HG03280 (cell line): ENCODE measurements around the gene CCDC183.
A peak's percentile ranks its signal among the peaks of the same experiment; 100 is the strongest.
"Not testable (repeated sequence)": the region's sequence is repeated elsewhere in the genome, so short reads cannot be mapped to it uniquely, and the experiment has no call there.

Experiments
- ATAC-seq: cut with Tn5 transposase; IDR thresholded peaks from one replicate; pipeline ENCODE4 v1.9.1; 2021; ENCODE audit warnings: mild to moderate bottlenecking, moderate library complexity; ENCODE audit not compliant: unreplicated experiment

Gene CCDC183

GRCh38 chr9:136837146-136837855 is 41.2 kb downstream of the CCDC183 start:
- ATAC-seq, result no peak

GRCh38 chr9:136837856-136838277 is 41.7 kb downstream of the CCDC183 start:
- not testable (repeated sequence) for ATAC-seq

DNA sequence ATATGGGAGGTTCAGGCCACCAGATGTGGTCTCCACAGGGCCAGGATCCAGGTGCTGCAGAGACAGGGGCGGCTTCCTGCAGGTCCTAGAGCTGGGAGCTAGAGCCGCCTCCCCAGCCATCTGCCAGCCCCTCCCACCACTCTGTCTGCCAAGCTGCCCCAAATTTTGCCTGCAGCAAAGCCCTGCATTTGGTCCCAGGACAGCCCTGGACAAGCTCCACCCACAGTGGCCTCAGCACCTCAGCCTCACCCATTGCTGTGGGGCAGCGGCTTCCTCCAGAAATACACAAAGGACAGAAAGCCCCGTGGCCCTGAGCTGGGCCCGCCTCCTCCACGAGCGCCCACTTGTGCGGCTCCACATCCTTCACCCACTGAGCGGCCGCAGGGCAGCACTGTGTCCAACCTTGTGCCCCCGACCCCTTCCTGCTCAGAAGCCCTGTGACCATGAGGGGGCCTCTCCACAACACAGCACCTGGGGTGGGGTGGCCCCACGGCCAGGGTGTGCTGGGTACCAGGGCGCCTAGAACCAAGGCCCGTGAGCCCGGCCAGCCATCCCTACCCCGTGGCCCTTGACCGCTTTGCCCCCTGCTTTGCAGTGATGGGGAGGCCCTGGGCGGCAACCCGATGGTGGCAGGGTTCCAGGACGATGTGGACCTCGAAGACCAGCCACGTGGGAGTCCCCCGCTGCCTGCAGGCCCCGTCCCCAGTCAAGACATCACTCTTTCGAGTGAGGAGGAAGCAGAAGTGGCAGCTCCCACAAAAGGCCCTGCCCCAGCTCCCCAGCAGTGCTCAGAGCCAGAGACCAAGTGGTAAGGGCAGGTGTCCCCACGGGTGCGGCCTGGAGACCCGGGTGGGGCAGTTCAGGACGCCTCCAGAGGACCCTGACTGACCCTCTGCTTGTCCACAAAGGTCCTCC is 42.4 kb downstream of the CCDC183 start:
- ATAC-seq, result no peak

DNA sequence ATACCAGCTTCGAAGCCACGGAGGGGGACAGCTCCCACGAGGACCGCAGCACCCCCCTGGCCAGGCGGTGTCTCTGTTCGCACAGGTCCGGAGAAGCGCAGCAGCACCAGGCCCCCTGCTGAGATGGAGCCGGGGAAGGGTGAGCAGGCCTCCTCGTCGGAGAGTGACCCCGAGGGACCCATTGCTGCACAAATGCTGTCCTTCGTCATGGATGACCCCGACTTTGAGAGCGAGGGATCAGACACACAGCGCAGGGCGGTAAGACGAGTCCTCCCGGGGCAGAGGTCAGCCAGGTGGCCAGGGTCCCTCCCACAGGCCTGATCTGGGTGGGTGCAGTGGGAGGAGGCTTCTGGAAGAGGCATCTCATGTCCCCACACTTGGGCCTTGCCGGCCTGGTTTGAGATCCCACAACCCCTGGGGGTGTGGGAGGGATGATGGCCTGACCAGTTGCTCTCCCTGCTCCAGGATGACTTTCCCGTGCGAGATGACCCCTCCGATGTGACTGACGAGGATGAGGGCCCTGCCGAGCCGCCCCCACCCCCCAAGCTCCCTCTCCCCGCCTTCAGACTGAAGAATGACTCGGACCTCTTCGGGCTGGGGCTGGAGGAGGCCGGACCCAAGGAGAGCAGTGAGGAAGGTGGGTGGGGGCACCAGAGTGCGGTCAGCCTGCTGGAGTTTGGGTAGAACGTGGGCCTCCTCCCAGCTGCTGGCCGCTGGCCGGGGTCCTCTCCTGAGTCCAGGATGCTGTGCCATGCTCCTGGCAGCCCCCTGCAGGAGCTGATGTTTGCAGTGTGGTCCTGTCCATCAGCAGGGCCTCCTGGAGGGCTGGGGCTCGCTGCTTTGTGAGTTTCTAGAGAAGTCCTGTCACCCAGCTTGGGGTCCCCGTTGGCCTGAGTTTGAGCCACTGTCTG is 43.3 kb downstream of the CCDC183 start:
- no peak for ATAC-seq

GRCh38 chr9:136840140-136840876 is 44.2 kb downstream of the CCDC183 start:
- ATAC-seq, result no peak

- ATAC-seq, result no peak
Observed at GRCh38 chr9:136840877-136841645, 44.9 kb downstream of the CCDC183 start.

GRCh38 chr9:136841646-136842379 is 45.7 kb downstream of the CCDC183 start:
- not testable (repeated sequence) for ATAC-seq

GRCh38 chr9:136842380-136842948 is 46.3 kb downstream of the CCDC183 start, which contains the start of gene AJM1:
AJM1 (plus strand) TSS chr9:136842478; CDS start chr9:136844415, 1,937 bp downstream.
- peak; percentile 70 for ATAC-seq

GRCh38 chr9:136843159-136843800 is 47.1 kb downstream of the CCDC183 start:
- ATAC-seq, result not testable (repeated sequence)

GRCh38 chr9:136843801-136844740 is 47.9 kb downstream of the CCDC183 start:
- ATAC-seq, result not testable (repeated sequence)

DNA sequence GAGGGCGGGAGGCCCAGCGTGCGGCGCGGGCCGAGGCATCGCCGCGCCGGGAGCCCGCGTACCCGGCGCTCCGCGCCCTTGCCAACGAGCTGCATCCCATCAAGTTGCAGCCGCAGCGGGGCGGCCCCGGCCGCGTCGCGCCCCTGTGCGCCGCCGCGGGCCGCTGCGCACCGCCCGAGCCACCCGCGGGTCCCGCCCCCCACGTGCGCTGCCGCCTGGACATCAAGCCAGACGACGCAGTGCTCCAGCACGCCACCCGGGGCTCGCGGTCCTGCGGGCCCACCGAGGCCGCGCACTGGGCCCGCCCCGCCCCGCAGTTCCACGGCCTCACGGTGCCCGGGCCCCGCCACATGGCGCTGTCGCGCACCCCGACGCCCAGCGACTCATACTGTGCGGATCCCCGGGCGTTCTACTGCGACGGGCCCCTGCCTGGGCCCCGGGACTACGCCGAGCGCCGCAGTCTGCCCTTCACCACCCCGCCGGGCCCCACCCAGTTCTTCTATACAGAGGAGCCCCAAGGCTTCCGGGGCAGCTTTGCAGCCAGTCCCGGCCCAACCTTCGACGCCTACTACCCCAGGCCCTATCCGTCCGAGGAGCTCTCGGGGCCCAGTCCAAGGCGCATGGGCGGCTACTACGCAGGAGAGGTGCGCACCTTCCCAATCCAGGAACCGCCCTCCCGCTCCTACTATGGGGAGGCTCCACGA is 48.8 kb downstream of the CCDC183 start:
- no peak for ATAC-seq

DNA sequence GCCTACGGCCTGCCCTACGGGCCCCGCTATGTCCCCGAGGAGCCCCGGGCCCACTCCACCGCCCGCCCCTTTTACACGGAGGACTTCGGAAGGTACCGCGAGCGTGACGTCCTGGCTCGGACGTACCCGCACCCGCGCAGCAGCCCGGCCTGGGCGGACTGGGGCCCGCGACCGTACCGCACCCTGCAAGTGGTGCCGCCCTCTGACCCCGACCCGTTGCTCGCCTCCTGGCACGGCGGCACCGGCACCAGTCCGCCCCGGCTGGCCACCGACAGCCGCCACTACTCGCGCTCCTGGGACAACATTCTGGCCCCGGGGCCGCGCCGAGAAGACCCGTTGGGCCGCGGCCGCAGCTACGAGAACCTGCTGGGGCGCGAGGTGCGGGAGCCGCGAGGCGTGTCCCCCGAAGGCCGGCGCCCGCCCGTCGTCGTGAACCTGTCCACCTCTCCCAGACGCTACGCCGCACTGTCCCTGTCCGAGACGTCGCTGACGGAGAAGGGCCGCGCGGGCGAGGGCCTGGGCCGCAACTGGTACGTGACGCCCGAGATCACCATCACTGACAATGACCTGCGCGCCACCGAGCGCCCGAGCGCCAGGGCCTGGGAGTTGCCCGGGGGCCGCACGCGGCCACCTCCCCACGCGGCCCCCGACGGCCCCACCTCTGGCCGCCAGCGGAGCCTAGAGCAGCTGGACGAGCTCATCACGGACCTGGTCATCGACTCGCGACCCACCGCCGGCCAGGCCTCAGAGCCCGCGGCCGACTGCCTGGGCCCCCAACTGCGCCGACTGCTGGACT is 49.5 kb downstream of the CCDC183 start:
- no peak for ATAC-seq

DNA sequence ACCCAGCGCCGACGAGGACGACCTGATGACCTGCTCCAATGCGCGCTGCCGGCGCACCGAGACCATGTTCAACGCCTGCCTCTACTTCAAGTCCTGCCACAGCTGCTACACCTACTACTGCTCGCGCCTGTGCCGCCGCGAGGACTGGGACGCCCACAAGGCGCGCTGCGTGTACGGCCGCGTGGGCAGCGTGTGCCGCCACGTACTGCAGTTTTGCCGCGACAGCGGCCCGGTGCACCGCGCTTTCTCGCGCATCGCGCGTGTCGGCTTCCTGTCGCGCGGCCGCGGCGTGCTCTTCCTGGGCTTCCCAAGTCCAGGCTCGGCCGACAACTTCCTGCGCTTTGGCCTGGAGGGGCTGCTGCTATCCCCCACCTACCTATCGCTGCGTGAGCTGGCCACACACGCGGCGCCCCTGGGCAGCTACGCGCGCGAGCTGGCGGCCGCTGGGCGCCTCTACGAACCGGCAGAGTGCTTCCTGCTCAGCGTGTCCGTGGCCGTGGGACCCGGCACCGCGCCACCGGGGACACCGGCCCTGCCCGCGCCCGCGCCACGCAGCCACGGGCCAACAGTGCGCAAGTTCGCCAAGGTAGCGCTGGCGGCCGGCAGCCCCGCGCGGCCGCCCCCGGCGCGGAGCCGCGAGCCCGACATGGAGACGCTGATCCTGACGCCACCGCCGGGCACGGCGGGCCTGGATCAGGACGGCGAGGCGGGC is 50.4 kb downstream of the CCDC183 start:
- no peak for ATAC-seq

DNA sequence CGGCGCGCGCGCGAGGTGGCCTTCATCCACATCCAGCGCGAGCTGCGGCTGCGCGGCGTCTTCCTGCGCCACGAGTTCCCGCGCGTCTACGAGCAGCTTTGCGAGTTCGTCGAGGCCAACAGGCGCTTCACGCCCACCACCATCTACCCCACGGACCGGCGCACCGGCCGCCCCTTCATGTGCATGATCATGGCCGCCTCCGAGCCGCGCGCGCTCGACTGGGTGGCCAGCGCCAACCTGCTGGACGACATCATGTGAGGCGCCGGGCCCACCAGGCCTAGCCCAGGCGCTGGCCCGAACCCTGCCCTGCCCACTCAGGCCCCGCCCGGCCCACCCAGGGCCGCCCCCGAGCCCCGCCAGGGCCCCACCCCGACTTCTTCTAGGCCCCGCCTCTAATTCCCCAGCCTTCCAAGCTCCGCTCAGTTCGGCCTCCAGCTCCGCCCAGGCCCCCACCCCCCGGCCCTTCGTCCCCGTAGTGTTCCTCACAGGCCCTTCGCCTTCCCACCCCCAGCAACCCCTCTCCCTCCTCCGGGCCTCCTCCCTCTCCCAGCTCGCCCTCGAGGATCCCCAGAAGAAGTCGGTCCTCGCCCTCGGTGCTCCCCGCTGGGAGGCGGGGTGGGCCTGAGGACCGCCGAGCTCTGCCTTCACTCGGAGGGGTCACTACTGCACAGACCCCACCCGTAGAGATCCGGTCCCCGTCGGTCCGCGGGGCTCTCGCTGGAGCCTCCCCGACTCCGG is 51.1 kb downstream of the CCDC183 start:
- ATAC-seq, result no peak
